ENCODE results near the gene GPR132.
"Not testable (repeated sequence)": the region's sequence is repeated elsewhere in the genome, so short reads cannot be mapped to it uniquely, and the experiment has no call there.

GPR132 gene

GRCh38 chr14:105076296-105076804 lies 11.1 kb upstream of the GPR132 start:
- DNase-seq: no peak

DNA sequence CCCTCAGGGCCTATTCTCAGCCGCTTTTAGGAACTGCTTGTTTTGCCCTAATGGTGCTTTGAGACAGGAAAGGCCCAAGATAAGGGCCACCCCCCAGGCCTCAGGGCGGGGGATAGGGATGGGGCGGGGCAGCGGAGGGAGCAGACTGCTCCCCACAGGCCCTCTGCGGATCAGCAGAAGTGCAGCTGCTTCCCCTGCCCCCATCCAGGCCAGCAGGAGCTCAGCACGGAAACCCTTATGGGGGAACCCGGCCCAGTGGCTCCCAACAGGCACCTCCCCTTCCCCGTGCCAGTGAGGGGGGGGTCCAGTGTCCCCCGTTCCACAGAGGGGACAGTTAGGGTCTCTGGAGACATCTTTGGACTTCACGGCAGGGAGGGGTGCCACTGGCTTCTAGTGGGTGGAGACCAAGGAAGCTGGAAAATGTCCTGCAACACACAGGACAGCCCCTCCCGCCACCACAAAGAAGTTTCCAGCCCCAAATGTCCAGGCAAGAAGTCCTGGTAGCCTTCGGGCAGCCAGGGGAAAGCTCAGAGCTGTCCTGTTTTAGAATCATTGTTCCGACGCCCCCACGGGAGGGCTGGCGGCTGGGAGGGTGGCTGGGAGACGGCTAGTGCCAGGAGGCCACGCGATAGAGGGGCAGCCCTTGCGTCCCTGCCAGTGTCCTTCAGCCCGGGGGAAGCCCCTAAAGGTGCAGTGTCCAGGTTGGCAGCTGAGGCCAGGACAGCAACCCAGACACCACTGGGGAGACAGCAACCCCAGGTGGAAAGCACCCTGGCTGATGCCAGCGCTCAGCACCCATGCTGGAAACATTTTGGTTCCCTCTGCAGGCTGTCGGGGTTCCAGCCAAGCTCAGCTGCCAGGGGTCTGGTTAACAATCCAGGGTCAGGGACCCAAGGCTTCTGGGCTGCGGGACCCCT lies 10.4 kb upstream of the GPR132 start:
- peak in 8 of 56 donors; percentile 26 to 44 (median 34) for DNase-seq

- no peak for DNase-seq
Measured at GRCh38 chr14:105074601-105075053, 9.4 kb upstream of the GPR132 start.

GRCh38 chr14:105073720-105074600 lies 8.7 kb upstream of the GPR132 start:
- no peak for DNase-seq

GRCh38 chr14:105072892-105073719 lies 7.9 kb upstream of the GPR132 start:
- DNase-seq: no peak

DNA sequence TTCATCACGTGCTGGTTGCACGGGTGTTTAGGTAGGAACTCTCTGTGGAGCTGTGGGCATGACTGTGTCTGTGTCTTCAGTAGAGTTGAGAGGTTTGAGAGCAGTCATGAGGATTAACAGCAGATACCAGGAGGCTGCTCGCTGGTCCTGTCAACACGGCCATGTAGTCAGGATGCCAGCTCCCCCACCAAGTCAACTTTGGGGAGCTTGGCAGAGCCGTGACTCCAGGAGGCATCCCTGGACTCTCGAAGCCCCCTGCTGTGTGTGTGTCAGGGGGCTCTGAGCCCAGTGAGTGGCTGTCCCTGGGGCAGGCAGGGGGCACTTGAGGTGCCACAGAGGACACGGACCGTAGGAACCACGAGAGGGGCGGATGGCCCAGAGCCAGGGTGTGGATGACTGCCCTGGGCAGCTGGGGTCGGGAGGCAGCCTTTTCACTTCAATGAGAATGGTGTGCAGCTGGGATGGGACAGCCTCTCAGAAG lies 7.2 kb upstream of the GPR132 start:
- no peak for DNase-seq

GRCh38 chr14:105071942-105072341 lies 6.7 kb upstream of the GPR132 start:
- no peak for DNase-seq

- no peak for DNase-seq
Measured at GRCh38 chr14:105071326-105071725, 6.1 kb upstream of the GPR132 start.

DNA sequence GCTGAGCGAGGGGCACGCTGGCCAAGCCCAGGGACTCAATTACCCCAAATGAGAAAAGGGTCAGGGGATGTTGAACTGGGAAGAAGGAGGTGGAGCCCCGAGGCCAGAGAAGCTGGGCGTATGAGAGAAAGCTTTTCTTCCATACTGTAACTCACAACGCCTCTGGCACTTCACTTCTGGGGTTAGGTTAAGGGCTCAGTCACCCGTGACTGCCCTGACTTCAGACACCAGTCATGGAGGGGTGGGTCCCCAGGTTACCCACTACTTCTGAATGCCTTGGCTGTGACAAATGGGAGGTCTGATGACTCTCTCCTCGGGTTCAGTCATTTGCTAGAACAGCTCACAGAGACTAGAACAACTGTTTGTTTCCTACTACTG lies 5.5 kb upstream of the GPR132 start:
- no peak for DNase-seq

DNA sequence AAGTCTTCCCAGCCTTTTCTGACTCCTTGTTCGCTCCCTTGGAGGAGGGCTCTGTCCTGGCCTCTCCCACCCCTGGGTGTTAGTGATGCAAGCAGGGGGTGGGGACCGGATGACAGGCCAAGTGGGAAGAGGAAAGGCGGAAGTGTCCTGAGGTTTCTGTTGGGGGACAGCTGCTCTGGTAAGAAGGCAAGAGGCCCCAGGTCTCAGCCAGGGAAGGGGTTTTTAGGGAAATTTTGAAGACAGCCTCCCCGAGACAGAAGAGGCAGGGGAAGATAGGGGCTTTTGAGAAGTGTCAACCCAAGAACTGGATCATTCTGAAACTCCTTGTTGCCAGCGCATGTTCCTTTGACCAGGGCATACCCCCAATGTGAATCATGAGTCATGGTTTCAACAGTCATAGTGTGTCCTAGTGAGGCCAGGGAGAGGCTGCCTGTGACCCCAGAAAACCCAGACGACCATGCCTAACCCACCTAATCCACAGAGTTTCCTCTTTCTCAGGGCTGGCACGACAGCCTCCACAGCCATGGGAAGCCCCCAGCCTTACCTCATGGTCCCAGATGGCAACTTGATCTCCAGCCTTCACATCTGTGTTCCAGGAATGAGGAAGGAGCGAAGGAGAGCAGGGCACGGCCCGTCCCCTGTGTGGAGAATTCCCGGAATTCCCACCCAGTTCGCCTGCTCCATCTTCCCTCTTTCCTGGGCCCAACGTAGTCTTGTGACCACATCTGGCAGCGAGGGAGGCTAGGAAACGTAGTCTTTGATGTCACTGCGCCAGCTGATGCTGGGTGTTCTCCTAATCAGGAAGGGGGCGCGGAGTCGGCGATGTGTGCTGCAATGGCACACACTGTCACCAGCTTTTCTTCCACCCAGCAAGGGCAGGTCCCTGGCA lies 4.9 kb upstream of the GPR132 start:
- DNase-seq: peak in 1 of 56 donors; percentile 29

GRCh38 chr14:105069522-105069870 lies 4.3 kb upstream of the GPR132 start:
- no peak for DNase-seq

- no peak for DNase-seq
Measured at GRCh38 chr14:105068818-105069217, 3.6 kb upstream of the GPR132 start.

DNA sequence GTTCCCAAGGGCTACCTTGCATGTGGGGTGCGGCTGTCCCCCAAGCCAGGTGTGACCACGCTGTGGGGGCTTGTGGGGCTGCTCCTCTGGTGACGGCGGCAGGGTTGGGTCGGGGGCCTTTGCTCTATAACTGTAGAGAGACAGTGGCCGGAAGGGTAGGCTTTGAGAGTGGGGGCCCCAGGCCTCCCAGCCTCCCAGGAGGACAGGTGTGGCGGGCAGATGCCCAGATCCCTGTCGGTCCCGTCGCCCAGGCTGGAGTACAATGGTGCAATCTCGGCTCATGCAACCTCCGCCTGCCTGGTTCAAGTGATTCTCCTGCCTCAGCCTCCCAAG lies 2.7 kb upstream of the GPR132 start:
- DNase-seq: no peak

DNA sequence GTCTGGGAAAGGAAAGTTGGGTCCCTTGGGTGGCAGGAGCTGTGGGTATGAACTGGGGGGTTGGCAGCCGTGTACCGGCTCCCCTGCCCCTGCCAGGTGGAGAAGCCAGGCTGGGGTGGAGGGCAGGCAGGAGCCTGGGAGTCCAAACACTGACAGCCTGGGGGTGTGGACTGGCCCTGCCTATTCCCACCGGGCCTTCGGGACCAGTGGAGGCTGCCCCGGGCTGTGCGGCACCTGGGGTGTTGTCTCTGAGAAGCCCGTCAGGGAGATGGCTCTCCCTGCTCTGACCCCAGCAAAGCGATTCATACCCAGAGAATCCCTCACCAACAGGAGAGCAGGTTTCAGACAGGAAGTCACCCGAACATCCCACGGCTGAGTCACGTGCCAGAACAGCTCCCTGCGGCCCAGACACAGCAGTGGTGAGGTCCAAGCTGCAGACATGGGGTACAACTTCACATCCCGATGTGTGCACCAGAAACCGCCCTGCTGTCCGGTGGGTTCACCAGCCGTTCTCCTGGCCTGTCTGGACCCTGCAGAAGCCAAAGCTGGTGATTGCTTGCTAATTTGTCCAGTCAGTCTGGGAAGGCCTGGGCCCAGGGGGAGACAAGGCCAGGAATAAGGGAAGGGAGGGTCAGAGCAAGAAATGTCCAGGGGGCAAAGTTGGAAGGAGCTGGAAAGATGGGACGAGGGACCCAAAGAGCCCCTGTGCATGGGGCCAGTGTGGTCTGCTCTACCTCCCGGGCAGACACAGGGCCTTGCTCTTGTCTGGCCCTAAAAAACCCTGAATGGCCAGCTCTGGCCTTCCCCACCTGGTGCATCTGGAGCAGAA lies 2.1 kb upstream of the GPR132 start:
- no peak for DNase-seq

- DNase-seq: no peak
Measured at GRCh38 chr14:105066240-105067071, 1.2 kb upstream of the GPR132 start.

DNA sequence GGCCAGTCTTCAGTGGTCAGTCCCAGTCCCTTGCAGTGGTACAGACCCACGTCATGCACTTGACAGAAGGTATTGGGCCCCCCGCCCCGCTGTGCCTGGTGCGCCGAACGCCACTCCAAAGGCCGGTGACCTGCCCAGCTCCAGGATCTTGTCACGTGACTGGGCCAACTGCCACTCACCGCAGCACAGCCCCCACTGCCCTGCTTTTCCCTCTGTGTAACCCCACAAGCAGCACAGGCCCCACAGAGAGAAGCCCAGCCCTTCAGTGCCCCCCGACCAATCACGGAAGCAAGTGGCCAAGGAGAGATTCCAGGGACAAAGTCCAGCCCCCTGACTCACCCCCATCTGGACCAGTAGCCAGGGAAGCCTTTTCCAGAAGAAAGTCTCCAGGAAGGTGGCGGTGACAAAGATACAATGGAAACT lies 498 bp downstream of the GPR132 start:
- peak in 4 of 56 donors; percentile 4 to 28 (median 20) for DNase-seq

DNA sequence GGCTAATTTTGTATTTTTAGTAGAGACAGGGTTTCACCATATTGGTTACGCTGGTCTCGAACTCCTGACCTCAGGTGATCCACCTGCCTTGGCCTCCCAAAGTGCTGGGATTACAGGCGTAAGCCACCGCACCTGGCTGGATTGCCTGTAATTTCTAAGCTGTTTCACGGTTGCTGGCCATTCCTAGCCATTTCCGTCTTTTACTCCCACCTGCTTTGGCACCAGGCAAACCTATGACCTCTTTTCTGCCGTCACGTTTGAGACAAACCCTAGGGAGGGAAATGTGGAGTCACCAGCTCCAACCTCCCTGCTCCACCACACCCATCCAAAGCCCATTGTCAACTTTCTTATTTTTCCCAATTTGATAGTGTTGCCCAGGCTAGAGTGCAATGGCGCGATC lies 1.2 kb downstream of the GPR132 start:
- DNase-seq: no peak

DNA sequence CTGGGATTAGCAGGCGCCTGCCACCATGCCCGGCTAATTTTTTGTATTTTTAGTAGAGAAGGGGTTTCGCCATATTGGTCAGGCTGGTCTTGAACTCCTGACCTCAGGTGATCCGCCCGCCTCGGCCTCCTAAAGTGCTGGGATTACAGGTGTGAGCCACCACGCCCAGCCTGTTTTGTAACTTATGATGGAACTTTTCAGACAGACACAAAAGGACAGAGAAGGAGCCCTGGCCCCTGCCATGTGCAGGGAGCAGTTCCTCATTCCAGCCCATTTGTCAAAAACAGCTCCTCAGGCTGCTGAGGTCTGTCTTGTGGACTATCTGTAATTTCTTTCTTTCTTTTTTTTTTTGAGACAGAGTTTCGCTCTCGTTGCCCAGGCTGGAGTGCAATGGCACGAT lies 1.7 kb downstream of the GPR132 start:
- DNase-seq: not testable (repeated sequence)

All from amygdala (tissue), 56 donors.